ENCODE measurements around the gene VEGFB. TPM values are rescaled to one million over a fixed set of nuclear protein-coding genes. Genes with fewer than 3 reads are reported as not detected.

The VEGFB gene
- total RNA-seq, 2 donors from 2014 or later, result 58.9 to 78.4 TPM

DNA sequence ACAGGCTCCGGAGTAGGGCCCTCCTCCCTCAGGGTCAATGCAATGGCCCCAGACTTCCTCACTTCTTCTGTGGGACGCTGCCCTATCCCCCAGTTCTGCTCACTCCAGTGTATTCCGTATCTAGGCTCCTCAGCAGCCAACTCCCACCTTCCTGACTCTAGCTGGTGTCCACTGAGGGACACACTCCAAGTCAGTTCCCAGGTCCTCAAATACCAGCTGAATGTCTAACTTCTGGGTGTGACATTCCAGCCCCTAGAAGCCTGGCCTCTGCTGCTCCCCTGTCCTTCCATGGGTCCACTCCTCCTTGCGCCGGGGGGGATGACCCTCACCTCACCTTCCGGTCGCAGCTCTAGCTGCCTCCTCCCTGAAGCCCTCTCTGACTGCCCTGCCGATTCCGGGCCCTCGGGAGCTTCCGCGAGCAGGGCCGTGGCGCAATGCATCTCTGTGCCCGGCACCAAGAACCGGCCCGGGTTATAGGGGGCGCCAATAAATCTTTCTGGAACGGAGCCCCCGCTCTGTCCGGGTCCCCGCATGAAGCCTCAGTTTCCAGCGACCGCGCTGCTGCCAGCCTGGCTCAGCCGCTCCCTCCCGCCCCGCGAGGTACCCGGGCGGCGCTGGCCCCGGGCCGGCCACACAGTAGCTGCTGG lies 34.6 kb downstream of the VEGFB start:
- 3 to 17% methylated on average over 2 to 34 of the region's 34 CpGs for WGBS, 2 experiments (ENCODE audit: insufficient coverage in 1 of 2, insufficient read length in 1 of 2)
- Histone ChIP-seq H3K4me3 (ENCODE audit: low read length) (peak overlapping the region; percentile 82), H3K9ac (ENCODE audit: extremely low read depth, low read length, poor library complexity, severe bottlenecking) (peak overlapping the region; percentile 91), H3K4me1 (ENCODE audit: control insufficient read depth, insufficient read depth, low read length) (no peaks in the 10 kb centered on the region), H3K9me3 (ENCODE audit: control insufficient read depth, low read length) (no peaks in the 10 kb centered on the region), H3K27ac (ENCODE audit: low read depth, low read length) (peak overlapping the region; percentile 94), H3K27me3 (ENCODE audit: control insufficient read depth, insufficient read depth, low read length, poor library complexity, severe bottlenecking) (no peaks in the 10 kb centered on the region), H3K36me3 (ENCODE audit: control insufficient read depth, insufficient read depth, low read length) (peaks cover 11% of the 10 kb centered on the region)
- TF ChIP-seq, protein P1, sequence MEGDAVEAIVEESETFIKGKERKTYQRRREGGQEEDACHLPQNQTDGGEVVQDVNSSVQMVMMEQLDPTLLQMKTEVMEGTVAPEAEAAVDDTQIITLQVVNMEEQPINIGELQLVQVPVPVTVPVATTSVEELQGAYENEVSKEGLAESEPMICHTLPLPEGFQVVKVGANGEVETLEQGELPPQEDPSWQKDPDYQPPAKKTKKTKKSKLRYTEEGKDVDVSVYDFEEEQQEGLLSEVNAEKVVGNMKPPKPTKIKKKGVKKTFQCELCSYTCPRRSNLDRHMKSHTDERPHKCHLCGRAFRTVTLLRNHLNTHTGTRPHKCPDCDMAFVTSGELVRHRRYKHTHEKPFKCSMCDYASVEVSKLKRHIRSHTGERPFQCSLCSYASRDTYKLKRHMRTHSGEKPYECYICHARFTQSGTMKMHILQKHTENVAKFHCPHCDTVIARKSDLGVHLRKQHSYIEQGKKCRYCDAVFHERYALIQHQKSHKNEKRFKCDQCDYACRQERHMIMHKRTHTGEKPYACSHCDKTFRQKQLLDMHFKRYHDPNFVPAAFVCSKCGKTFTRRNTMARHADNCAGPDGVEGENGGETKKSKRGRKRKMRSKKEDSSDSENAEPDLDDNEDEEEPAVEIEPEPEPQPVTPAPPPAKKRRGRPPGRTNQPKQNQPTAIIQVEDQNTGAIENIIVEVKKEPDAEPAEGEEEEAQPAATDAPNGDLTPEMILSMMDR (conservative IDR thresholded peaks at IDR 0.05), result no peak
- Mint-ChIP-seq H3K36me3 (ENCODE audit: low read depth) (peaks cover 21% of the 10 kb centered on the region), H3K4me1 (peaks cover 14% of the 10 kb centered on the region), H3K27ac (peak overlapping the region; percentile 99), H3K27me3 (ENCODE audit: insufficient read depth) (no peaks in the 10 kb centered on the region), H3K9me3 (no peaks in the 10 kb centered on the region), H3K4me3 (peak overlapping the region; percentile 95)
- DNase-seq, result peak; percentile 90

DNA sequence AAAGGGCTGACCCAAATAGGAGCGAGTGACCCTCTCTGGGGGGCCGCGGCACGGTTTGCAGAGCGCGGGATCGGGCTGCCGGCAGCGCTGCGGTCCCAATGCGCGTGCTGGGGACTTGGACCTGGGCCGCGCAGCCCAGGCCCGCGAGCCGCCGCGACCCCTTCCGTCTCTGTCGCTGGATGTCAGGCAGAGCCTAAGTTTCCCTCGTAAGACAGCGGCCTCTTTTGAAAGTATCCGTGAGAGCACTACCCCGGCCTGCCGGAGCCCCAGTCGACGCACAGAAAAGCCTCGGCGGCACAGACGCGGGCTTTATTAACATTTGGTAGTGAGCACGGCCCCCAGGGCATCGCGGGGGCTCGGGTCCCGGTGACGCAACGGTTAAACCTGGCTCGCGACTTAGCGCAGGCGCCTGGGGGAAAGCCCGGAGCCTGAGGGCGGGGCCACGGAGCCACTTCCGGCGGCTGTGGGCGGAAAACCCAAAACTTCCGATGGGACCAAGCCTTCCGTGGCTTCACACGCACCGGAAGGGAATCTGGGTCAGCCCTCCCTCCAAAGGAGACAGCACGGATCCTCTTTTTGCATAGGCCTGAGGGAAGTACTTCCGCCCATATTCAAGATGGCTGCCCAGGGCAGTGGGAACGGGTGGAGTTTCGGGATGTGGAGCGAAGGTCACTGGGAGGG lies 35.3 kb downstream of the VEGFB start:
- Histone ChIP-seq H3K27me3 (ENCODE audit: control insufficient read depth, insufficient read depth, low read length, poor library complexity, severe bottlenecking) (no peaks in the 10 kb centered on the region), H3K9me3 (ENCODE audit: control insufficient read depth, low read length) (no peaks in the 10 kb centered on the region), H3K36me3 (ENCODE audit: control insufficient read depth, insufficient read depth, low read length) (peaks cover 4% of the 10 kb centered on the region), H3K4me1 (ENCODE audit: control insufficient read depth, insufficient read depth, low read length) (no peaks in the 10 kb centered on the region), H3K9ac (ENCODE audit: extremely low read depth, low read length, poor library complexity, severe bottlenecking) (peak overlapping the region; percentile 91), H3K4me3 (ENCODE audit: low read length) (peak overlapping the region; percentile 95), H3K27ac (ENCODE audit: low read depth, low read length) (peak overlapping the region; percentile 94)
- Mint-ChIP-seq H3K27ac (peak overlapping the region; percentile 99), H3K4me3 (peak overlapping the region; percentile 95), H3K9me3 (no peaks in the 10 kb centered on the region), H3K4me1 (peaks cover 14% of the 10 kb centered on the region), H3K36me3 (ENCODE audit: low read depth) (peaks cover 17% of the 10 kb centered on the region), H3K27me3 (ENCODE audit: insufficient read depth) (no peaks in the 10 kb centered on the region)
- DNase-seq, result peak; percentile 99
- WGBS, 2 experiments (ENCODE audit: insufficient coverage in 1 of 2, insufficient read length in 1 of 2), result 0% methylated on average over 25 to 58 of the region's 58 CpGs
- TF ChIP-seq, protein P1 (conservative IDR thresholded peaks at IDR 0.05), result peak; percentile 40

DNA sequence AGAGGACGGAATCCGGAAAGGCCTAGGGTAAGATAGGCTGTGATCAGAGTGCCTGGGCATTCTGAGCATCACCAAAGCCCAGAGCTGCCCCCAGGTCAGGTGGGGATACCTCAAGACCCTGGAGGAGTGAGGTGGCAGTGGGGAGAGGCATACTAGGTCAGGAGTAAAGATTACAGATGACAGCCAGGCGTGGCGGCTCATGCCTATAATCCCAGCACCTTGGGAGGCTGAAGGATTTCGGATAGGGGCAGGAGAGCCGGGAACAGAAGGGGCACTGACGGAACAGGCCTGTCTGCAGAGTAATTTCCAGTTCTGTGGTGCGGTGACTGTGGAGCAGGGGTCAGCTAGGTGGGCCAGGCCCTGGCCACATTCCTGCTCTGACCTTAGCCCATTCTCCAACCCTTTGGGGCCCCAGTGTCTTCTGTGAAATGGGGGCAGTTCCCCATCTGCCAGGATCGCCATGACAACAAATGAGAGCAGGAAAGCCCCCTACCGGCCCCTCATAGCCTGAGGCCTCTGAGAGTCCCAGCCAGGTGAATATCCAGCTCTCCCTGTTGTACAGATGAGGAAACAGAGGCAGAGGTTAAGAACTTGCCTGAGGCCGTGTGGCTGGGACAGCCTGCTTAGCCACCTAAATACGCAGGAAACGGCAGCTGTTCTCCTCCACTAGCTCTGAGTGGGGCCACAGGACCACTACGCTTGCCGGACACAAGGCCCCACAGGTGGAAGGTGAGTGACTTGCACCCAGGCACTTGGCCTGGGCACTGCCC lies 40.8 kb downstream of the VEGFB start:
- Histone ChIP-seq H3K9me3 (ENCODE audit: control insufficient read depth, low read length) (no peaks in the 10 kb centered on the region), H3K4me1 (ENCODE audit: control insufficient read depth, insufficient read depth, low read length) (no peaks in the 10 kb centered on the region), H3K4me3 (ENCODE audit: low read length) (no peak overlapping the region), H3K9ac (ENCODE audit: extremely low read depth, low read length, poor library complexity, severe bottlenecking) (no peak overlapping the region), H3K27ac (ENCODE audit: low read depth, low read length) (no peak overlapping the region), H3K27me3 (ENCODE audit: control insufficient read depth, insufficient read depth, low read length, poor library complexity, severe bottlenecking) (no peaks in the 10 kb centered on the region), H3K36me3 (ENCODE audit: control insufficient read depth, insufficient read depth, low read length) (peaks cover 9% of the 10 kb centered on the region)
- H3K9me3 Mint-ChIP-seq, result no peaks in the 10 kb centered on the region
- no peak for DNase-seq
- no peak overlapping the region for H3K4me3 Mint-ChIP-seq
- WGBS, 2 experiments (ENCODE audit: insufficient coverage in 1 of 2, insufficient read length in 1 of 2), result 90 to 96% methylated on average over 13 to 15 of the region's 15 CpGs
- H3K36me3 Mint-ChIP-seq (ENCODE audit: low read depth), result peaks cover 19% of the 10 kb centered on the region
- no peaks in the 10 kb centered on the region for H3K27me3 Mint-ChIP-seq (ENCODE audit: insufficient read depth)
- no peak overlapping the region for H3K27ac Mint-ChIP-seq
- TF ChIP-seq, protein P1 (conservative IDR thresholded peaks at IDR 0.05), result no peak
- H3K4me1 Mint-ChIP-seq, result peaks cover 3% of the 10 kb centered on the region

All from endodermal cell (in vitro differentiated cells).